ENCODE results near the gene ADGRB3.

The ADGRB3 gene

GRCh38 chr6:69027861-69028260, 392.8 kb downstream of the ADGRB3 start:
- DNase-seq (ENCODE audit: low spot score): no peak
- no peak overlapping the region for H3K27ac ChIP-seq
- TF ChIP-seq CTCF (IDR thresholded peaks at IDR 0.05): no peak
- H3K4me3 ChIP-seq: no peak overlapping the region

- no peak for TF ChIP-seq CTCF (IDR thresholded peaks at IDR 0.05)
- H3K27ac ChIP-seq: no peak overlapping the region
These were observed 403.8 kb downstream of the ADGRB3 start for GRCh38 chr6:69038841-69039240.

GRCh38 chr6:69042297-69042696, 407.2 kb downstream of the ADGRB3 start:
- no peak overlapping the region for H3K4me3 ChIP-seq
- no peak overlapping the region for H3K27ac ChIP-seq
- no peak for DNase-seq (ENCODE audit: low spot score)
- TF ChIP-seq CTCF (IDR thresholded peaks at IDR 0.05): no peak

More at GRCh38 chr6:69038841-69039240, 403.8 kb downstream of the ADGRB3 start:
- DNase-seq (ENCODE audit: low spot score): no peak
- H3K4me3 ChIP-seq: no peak overlapping the region

- H3K27ac ChIP-seq: no peak overlapping the region
- TF ChIP-seq CTCF (IDR thresholded peaks at IDR 0.05): no peak
- H3K4me3 ChIP-seq: no peak overlapping the region
- DNase-seq (ENCODE audit: low spot score): no peak
These were observed 409.5 kb downstream of the ADGRB3 start for GRCh38 chr6:69044534-69044933.

- TF ChIP-seq CTCF (IDR thresholded peaks at IDR 0.05): no peak
- Histone ChIP-seq H3K4me3 (no peak overlapping the region), H3K27ac (no peak overlapping the region)
- DNase-seq (ENCODE audit: low spot score): no peak
These were observed 424.3 kb downstream of the ADGRB3 start for GRCh38 chr6:69059413-69059812.

DNA sequence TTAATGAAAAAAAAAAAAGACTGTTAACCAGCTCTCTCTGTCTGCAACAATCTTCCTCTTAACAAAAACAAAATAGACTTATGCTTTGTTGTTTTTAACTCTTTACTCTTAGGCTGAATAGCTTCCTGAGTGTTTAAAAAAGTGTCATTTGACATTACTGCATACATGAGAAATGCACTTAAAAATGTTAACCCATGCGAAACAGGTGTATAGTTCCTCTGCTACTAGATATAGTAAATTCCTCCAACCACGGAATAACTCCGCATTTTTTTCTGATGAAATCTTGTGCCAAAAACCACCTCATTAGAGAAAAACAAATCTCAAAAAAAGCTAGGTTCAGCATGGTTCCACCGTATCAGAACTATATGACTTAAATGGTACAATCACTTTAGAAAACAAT, 426.0 kb downstream of the ADGRB3 start:
- Histone ChIP-seq H3K27ac (no peak overlapping the region), H3K4me3 (no peak overlapping the region)
- no peak for TF ChIP-seq CTCF (IDR thresholded peaks at IDR 0.05)
- no peak for DNase-seq (ENCODE audit: low spot score)

- Histone ChIP-seq H3K27ac (no peak overlapping the region), H3K4me3 (no peak overlapping the region)
- no peak for TF ChIP-seq CTCF (IDR thresholded peaks at IDR 0.05)
- no peak for DNase-seq (ENCODE audit: low spot score)
These were observed 428.3 kb downstream of the ADGRB3 start for GRCh38 chr6:69063401-69063800.

All from coronary artery (tissue), 2 donors.